ENCODE data around the gene B4GALNT4.
"Not testable (repeated sequence)": the region's sequence is repeated elsewhere in the genome, so short reads cannot be mapped to it uniquely, and the experiment has no call there.

The B4GALNT4 gene

DNA sequence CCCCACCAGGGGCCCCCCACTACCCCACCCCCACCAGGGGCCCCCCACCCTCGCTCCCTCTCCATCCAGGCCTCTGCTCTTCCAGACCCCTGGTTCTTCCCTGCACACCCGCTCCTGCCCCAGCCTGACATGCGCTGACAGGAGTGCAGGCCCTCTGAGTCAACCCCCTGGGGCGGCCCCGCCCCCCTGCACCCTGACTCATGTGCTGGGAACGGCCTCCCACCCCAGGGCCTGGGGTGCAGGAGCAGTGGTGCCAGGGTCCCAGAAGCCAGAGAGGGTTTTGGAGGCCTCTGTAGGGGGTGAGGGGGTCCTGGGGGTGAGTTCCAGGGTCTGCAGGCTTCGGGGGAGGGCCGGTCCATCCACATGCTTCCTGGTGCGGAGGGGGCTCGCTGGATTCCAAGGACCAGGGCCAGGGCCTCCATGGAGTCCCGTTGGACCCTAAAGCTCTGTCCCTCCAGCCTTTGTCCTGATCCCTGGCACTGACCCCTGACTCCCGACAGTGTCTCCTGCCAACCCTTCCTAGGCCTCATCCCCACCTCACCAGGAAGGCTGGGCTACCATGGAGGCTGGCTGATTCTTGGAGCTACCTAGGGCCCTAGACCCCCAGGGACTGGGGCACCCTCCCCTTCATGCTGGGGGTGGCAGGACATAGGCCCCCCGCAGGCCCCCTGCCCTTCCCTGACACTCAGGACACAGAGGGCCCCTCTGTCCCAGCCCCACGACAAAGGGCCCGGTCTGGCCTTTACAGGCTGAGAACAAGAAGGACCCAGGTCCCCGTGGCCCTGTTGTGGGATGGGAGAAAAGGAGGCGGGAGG lies 24.1 kb downstream of the B4GALNT4 start:
- DNase-seq (ENCODE audit: low read depth), result peak; percentile 27

GRCh38 chr11:394034-394857 lies 24.9 kb downstream of the B4GALNT4 start, which contains the start of gene PKP3:
Gene PKP3 (plus strand): TSS chr11:394209. CDS start chr11:394293, 84 bp downstream.
- no peak for DNase-seq (ENCODE audit: low read depth)

GRCh38 chr11:394858-395655 lies 25.8 kb downstream of the B4GALNT4 start:
- no peak for DNase-seq (ENCODE audit: low read depth)

DNA sequence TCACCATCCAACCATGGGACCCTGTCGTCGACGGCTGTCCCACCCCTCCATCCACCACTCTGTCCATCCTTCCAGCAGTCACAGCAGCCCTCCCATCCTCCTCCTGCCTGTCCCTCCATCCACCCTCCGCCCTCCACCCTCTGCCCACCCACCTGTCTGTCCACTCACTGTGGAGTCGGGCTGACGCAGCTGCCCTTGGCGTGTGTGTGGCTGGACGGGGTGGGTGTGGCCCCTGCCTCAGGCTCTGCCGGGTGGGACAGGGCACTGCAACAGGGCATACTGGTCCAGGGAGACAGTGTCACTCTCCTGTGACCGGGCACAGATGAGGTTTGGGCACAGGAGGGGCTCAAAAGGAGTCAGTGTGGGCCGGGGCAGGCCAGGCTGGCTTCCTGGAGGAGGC lies 26.6 kb downstream of the B4GALNT4 start:
- DNase-seq (ENCODE audit: low read depth), result no peak

DNA sequence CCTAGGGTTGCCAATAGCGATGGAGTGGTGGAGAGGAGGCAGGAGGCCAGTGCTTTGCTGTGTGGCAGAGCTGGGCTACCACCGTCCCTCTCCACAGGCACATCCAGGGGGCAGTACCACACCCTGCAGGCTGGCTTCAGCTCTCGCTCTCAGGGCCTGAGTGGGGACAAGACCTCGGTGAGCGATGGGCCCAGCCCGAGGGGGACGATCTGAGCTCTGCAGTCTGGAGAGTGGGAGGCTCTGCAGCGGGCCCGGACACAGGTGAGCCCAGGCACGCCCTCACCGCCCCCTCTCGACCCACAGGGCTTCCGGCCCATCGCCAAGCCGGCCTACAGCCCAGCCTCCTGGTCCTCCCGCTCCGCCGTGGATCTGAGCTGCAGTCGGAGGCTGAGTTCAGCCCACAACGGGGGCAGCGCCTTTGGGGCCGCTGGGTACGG lies 27.2 kb downstream of the B4GALNT4 start:
- DNase-seq (ENCODE audit: low read depth), result no peak

DNA sequence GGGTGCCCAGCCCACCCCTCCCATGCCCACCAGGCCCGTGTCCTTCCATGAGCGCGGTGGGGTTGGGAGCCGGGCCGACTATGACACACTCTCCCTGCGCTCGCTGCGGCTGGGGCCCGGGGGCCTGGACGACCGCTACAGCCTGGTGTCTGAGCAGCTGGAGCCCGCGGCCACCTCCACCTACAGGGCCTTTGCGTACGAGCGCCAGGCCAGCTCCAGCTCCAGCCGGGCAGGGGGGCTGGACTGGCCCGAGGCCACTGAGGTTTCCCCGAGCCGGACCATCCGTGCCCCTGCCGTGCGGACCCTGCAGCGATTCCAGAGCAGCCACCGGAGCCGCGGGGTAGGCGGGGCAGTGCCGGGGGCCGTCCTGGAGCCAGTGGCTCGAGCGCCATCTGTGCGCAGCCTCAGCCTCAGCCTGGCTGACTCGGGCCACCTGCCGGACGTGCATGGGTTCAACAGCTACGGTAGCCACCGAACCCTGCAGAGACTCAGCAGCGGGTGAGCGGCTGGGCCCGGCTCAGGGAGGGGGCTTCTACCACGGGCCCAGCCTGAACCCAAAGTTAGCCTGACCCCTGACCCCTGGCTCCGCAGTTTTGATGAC lies 27.7 kb downstream of the B4GALNT4 start:
- no peak for DNase-seq (ENCODE audit: low read depth)

DNA sequence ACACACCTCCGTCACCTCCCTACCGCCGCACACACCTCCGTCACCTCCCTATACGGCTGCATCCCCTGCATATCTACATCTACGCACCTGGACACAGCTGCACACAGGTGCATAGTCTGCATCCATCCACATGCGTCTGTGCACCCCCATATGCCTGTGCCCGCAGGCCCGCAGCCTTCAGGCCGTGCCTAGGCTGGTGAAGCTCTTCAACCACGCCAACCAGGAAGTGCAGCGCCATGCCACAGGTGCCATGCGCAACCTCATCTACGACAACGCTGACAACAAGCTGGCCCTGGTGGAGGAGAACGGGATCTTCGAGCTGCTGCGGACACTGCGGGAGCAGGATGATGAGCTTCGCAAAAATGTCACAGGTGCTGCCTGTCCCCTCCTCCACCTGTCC lies 29.5 kb downstream of the B4GALNT4 start:
- no peak for DNase-seq (ENCODE audit: low read depth)

DNA sequence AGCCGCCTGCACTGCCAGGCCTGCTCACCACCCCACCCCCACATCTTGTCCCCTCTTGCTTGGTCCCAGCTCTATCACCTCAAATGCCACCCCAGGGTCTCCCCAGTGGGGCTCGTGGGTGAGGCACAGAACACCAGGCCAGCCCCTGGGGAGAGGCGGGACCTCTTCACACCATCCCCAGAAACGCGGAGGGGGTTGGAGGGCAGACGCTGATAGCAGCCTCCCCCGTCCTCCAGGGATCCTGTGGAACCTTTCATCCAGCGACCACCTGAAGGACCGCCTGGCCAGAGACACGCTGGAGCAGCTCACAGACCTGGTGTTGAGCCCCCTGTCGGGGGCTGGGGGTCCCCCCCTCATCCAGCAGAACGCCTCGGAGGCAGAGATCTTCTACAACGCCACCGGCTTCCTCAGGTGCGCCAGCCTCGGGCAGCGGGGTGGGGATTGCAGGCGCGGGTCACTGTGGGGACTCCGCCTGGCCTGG lies 30.5 kb downstream of the B4GALNT4 start:
- no peak for DNase-seq (ENCODE audit: low read depth)

- no peak for DNase-seq (ENCODE audit: low read depth)
Measured at GRCh38 chr11:400241-400689, 31.0 kb downstream of the B4GALNT4 start.

- not testable (repeated sequence) for DNase-seq (ENCODE audit: low read depth)
Measured at GRCh38 chr11:401196-401595, 31.9 kb downstream of the B4GALNT4 start.

DNA sequence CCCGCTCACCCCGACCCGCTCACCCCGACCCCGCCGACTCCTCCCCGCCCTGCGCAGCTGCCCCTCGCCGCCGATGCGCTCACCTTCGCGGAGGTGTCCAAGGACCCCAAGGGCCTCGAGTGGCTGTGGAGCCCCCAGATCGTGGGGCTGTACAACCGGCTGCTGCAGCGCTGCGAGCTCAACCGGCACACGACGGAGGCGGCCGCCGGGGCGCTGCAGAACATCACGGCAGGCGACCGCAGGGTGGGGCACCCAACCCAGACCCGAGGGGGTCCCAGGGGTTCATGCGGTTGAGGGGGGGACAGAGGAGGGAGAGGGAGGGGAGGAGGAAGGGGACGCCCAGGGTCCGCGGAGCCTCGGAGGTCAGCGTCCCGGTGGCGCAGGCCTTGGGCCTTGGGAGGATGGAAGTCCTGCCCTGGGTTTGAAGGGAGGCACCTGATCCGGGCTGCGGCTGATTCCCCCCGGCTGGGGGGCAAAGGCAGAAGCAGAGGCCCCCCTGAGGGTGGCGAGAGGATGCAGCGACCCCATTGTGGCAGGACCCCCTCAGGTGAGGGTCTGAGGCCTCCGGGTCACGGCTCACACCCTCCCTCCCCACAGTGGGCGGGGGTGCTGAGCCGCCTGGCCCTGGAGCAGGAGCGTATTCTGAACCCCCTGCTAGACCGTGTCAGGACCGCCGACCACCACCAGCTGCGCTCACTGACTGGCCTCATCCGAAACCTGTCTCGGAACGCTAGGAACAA lies 33.9 kb downstream of the B4GALNT4 start:
- no peak for DNase-seq (ENCODE audit: low read depth)

DNA sequence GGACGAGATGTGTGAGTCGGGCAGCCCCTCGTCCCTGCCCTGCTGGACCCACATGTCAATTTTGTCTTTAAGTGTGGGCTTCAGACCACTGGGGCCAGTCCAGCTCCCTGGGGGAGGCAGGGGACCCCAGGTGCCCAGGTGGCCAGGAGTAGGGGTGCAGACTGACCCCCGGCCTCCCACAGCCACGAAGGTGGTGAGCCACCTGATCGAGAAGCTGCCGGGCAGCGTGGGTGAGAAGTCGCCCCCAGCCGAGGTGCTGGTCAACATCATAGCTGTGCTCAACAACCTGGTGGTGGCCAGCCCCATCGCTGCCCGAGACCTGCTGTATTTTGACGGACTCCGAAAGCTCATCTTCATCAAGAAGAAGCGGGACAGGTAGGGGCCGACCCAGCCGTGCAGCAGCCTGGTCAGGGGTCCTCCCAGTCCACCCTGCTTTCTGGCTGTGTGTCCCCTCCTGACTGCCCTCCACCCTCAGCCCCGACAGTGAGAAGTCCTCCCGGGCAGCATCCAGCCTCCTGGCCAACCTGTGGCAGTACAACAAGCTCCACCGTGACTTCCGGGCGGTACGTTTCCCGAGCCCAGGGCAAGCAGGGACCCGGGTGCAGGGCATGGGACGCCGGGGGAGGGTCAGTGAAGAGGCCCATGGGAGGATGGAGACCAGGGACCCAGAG lies 34.6 kb downstream of the B4GALNT4 start:
- DNase-seq (ENCODE audit: low read depth), result no peak

- DNase-seq (ENCODE audit: low read depth), result no peak
Measured at GRCh38 chr11:404551-405264, 35.4 kb downstream of the B4GALNT4 start.

DNA sequence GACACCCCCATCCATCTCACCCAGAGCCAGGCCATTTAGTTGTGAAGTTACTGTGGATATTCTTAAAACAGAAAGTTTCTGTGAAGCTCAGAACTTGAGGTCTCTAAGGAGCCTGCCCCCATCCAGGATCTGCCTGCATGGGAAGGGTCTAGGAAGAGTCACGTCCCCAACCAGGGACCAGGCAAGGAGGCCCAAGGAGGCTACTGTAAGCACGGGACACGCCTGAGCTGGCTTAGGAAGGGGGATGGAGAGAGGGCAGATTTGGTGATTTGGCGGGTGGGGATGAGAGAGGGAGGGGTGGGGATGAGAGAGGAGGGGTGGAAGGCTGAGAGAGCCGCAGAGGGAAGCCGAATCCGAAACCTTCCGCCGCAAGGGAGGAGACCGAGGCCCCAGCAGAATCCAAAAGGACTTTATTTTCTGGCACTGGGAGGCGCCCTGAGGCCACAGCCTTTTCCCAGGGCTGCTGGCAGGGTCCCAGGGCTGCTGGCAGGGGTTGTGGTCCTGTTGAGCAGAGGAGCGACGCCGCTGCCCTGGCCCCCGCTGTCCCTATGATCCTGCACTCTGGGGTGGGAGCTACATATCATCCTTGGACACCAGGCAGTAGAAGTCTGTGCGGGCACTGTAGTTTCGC lies 36.1 kb downstream of the B4GALNT4 start:
- no peak for DNase-seq (ENCODE audit: low read depth)

DNA sequence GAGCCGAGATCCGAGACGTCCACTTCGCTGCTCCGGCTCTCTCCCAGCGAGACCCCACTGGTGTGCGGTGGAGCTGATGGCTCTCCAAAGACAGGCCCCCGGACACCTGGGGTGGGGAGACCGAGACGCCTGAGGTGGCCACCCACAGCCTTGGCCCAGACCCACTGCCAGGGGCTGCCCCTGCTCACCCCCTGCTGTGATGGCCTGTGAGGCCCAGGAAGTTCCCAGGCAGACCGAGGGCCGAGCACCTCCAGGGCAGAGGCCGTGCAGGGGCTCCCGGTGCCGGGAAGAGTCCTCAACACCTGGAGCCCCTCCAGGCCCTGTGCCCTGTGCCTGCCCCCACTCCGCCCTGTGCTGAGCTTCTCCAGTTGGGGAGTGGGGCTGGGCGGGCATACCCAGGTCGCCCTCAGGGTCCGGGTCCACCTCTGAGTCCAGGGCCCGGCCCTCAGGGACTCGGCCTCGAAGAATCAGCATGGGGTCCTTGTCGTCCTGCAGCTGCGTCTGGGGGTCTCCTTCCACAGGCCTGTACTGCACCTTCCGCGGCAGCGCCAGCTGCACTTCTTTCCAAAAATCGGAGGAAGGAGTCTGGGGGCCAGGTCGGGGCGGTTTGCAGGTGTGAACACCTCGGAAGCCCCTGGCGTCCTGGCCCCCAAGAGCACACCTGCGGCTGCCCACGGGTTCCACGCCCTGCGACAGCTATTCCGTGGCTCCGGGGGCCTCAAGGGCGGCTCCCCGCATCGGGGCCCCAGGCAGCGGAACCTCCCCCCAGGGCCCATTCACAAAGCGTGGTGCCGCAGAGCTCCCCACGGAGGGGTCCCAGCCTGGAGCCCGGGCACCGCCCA lies 36.9 kb downstream of the B4GALNT4 start:
- no peak for DNase-seq (ENCODE audit: low read depth)

DNA sequence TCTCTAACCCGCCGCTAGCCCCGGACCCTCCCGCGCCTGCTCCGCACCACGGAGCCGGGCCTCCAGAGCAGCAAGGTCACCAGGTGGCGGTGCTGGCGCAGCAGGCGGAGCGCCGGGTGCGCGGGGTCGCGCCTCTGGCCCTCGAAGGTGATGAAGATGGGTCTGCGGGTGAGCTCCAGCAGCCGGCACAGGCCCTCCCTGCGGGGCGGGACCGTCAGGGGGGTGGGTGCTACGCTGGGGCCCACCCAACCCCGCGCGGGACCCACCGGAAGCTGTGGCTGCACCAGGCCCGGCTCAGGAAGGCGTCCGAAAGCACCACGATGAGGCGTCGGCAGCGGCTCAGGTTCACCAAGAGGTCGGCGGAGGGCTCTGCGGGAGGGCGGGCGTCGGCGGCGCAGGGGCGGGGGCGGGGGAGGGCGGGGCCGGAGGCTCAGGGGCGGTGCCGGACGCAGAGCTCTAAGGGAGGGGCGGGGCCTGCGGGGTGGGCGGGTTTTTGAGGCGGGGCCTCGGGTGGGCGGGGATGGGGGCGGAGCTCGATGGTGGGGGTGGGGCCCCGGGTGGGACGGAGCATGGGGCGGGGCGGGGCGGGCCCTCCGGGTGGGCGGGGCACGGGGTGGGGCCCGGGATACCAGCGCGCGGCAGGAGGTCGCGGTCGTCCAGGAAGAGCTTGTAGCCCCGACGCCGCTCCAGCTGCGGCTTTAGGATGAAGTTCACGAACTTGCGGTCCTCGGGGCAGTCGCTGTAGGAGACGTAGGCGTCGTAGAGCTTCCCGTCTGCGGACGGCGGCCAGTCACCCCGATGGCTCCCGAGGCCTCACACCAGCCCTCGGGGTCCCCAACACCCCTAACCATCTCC lies 37.7 kb downstream of the B4GALNT4 start:
- peak; percentile 15 for DNase-seq (ENCODE audit: low read depth)

DNA sequence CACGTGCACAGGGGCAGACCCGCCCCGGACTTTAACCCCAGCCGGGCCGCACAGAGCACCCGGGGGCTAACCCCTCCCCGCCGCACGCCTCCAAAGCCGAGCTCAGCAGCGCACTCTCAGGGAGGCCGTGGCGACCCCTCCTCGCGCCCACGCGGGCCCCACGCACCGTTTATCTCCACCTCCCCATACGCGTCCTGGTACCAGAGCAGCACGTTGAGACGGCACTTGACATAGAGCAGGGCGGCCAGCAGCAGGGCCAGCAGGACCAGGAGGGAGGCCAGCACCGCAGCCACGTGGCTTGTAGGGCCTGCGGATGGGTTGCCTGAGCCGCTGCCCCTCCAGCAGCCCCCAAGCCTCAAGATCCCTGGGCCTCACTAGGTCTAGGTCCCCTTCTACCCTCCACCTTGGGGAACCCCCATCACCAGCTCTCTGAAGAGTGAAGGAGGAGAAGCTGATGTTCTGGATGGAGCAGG lies 38.4 kb downstream of the B4GALNT4 start:
- no peak for DNase-seq (ENCODE audit: low read depth)
